ENCODE measurements around the gene PIKFYVE.

DNA sequence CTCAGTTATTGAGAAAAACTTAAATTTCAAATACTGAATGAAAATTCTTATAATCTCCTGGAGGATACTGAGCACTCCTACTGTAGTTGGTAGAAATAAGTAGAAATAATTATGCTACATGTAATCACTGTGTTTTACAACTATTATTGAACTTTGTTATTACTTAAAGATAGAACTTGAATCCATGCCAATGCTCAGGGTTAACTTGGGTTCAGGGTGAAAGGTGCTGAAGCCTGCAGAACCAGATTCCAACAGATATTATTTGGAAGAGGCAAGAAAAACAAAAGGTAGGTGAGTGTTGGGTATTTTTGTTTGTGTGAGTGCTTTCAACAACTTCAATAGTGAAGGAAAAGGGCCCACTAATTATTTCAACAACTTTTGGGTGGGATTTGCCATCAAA is 21.6 kb upstream of the PIKFYVE start:
- TF ChIP-seq POLR2A (IDR thresholded peaks at IDR 0.05) (no peak), CTCF (IDR thresholded peaks at IDR 0.05) (no peak)

All from breast epithelium (tissue), 3 donors.